Lower leg skin (tissue), 3 donors: ENCODE measurements around the gene ZNF148.

Experiments used
- CTCF ChIP-seq, 3 donors: fragments of 450-650 bp; IDR thresholded peaks; one replicate each; pipeline ENCODE4 v1.5.1; 2016; ENCODE audit warnings: antibody characterized with exemption in 3 of 3, mild to moderate bottlenecking in 3 of 3, moderate library complexity in 2 of 3
- POLR2A ChIP-seq, 2 donors: fragments of 450-650 bp; IDR thresholded peaks; one replicate each; pipeline ENCODE4 v1.6.1; 2016 to 2017; ENCODE audit warnings: antibody characterized with exemption in 2 of 2, mild to moderate bottlenecking in 1 of 2, moderate library complexity in 1 of 2

- TF ChIP-seq CTCF (IDR thresholded peaks at IDR 0.05) (no peak), POLR2A (IDR thresholded peaks at IDR 0.05) (no peak)
Measured at GRCh38 chr3:125318167-125318865, 56.8 kb downstream of the ZNF148 start.
